ENCODE data around the gene EFNA2. TPM values are rescaled to one million over a fixed set of nuclear protein-coding genes. Genes with fewer than 3 reads are reported as not detected.

EFNA2 gene
- total RNA-seq, 6 experiments from 2014 or later = 4.2 to 10.3 (median 5.6) TPM

- H3K27me3 ChIP-seq = no peaks in the 10 kb centered on the region
- WGBS (ENCODE audit: insufficient coverage, low coverage, low lambda C conversion rate, missing lambda C conversion rate) = 69% methylated on average over 8 of the region's 9 CpGs
- no peak overlapping the region for H3K27ac ChIP-seq
- H3K36me3 ChIP-seq = no peaks in the 10 kb centered on the region
- intact Hi-C loops (cut with DNase I) = no loop called here
- DNase-seq (no peak), ATAC-seq (peak in 1 of 4 donors; percentile 36)
- TF ChIP-seq CTCF (IDR thresholded peaks at IDR 0.05) = no peak
- TF ChIP-seq POLR2A (IDR thresholded peaks at IDR 0.05) = no peak
- no peaks in the 10 kb centered on the region for H3K9me3 ChIP-seq
- H3K4me1 ChIP-seq = peaks cover 0 to 11% (median 5%) of the 10 kb centered on the region in 4 donors
- no peak overlapping the region for H3K4me3 ChIP-seq
Observed at GRCh38 chr19:1321539-1321938, 35.9 kb downstream of the EFNA2 start.

GRCh38 chr19:1322198-1322981, 36.7 kb downstream of the EFNA2 start:
- Histone ChIP-seq H3K27ac (no peak overlapping the region), H3K4me3 (no peak overlapping the region), H3K9me3 (no peaks in the 10 kb centered on the region), H3K4me1 (peaks cover 0 to 11% (median 5%) of the 10 kb centered on the region in 4 donors), H3K36me3 (no peaks in the 10 kb centered on the region), H3K27me3 (no peaks in the 10 kb centered on the region)
- TF ChIP-seq POLR2A (IDR thresholded peaks at IDR 0.05) = no peak
- no peak for TF ChIP-seq CTCF (IDR thresholded peaks at IDR 0.05)
- DNase-seq (no peak), ATAC-seq (no peak)
- intact Hi-C loops (cut with DNase I) = no loop called here
- 94% methylated on average over 3 of the region's 16 CpGs for WGBS (ENCODE audit: insufficient coverage, low coverage, low lambda C conversion rate, missing lambda C conversion rate)

GRCh38 chr19:1324249-1324805, 38.7 kb downstream of the EFNA2 start:
- no peaks in the 10 kb centered on the region for H3K9me3 ChIP-seq
- no peak for DNase-seq
- no peaks in the 10 kb centered on the region for H3K36me3 ChIP-seq
- 71% methylated on average over 8 of the region's 12 CpGs for WGBS (ENCODE audit: insufficient coverage, low coverage, low lambda C conversion rate, missing lambda C conversion rate)
- H3K4me3 ChIP-seq = peak overlapping the region in 1 of 3 donors; percentile 28
- intact Hi-C loops (cut with DNase I) = no loop called here
- ATAC-seq = no peak
- no peak overlapping the region for H3K27ac ChIP-seq
- no peak for TF ChIP-seq POLR2A (IDR thresholded peaks at IDR 0.05)
- TF ChIP-seq CTCF (IDR thresholded peaks at IDR 0.05) = no peak
- H3K27me3 ChIP-seq = no peaks in the 10 kb centered on the region
- peaks cover 0 to 11% (median 5%) of the 10 kb centered on the region in 4 donors for H3K4me1 ChIP-seq

- H3K27ac ChIP-seq = no peak overlapping the region
- DNase-seq = peak in 1 of 3 donors; percentile 46
Observed at GRCh38 chr19:1324806-1325567, 39.3 kb downstream of the EFNA2 start.

More at GRCh38 chr19:1324806-1325567, 39.3 kb downstream of the EFNA2 start:
- H3K36me3 ChIP-seq = no peaks in the 10 kb centered on the region
- H3K4me3 ChIP-seq = peak overlapping the region; percentile 3 to 28 (median 26)
- H3K9me3 ChIP-seq = no peaks in the 10 kb centered on the region
- intact Hi-C loops (cut with DNase I) = no loop called here
- no peaks in the 10 kb centered on the region for H3K27me3 ChIP-seq
- TF ChIP-seq CTCF (IDR thresholded peaks at IDR 0.05) = no peak
- TF ChIP-seq POLR2A (IDR thresholded peaks at IDR 0.05) = no peak
- H3K4me1 ChIP-seq = peaks cover 0 to 11% (median 5%) of the 10 kb centered on the region in 4 donors
- peak; percentile 62 to 73 (median 71) for ATAC-seq
- WGBS (ENCODE audit: insufficient coverage, low coverage, low lambda C conversion rate, missing lambda C conversion rate) = 4% methylated on average over 26 of the region's 66 CpGs
